A673 (cell line): ENCODE measurements around the gene ALX4. TPM values are rescaled to one million over a fixed set of nuclear protein-coding genes. Genes with fewer than 3 reads are reported as not detected.

Source experiments
- BruUV-seq: library from RNA; stranded (reverse); fragments of 400-500 nt; replicated peaks from 2 replicates; lab custom pipeline; 2021; lab: Mats Ljungman, UMichigan
- CTCF ChIA-PET: fragments of 300-600 bp; sonication (Branson Sonifier 250); formaldehyde crosslinking; loops from one replicate; lab custom pipeline; 2022; ENCODE audit warnings: antibody characterized with exemption; lab: Charles Lee
- POLR2A ChIA-PET: fragments of 300-600 bp; sonication (Branson Sonifier 250); formaldehyde crosslinking; loops from one replicate; lab custom pipeline; 2022; ENCODE audit warnings: antibody characterized with exemption; ENCODE audit not compliant: low non-redundant PET; lab: Charles Lee
- DNase-seq: peaks from one replicate; pipeline ENCODE4 v3.0.0-alpha.2; 2015; ENCODE audit warnings: low spot score
- H3K27ac ChIP-seq: fragments of 200-600 bp; sonication (generic); 2 replicates; pipeline ENCODE4 v1.5.1; 2016; ENCODE audit warnings: mixed run types, low read depth, mild to moderate bottlenecking, mixed read lengths, antibody characterized with exemption, low read length; ENCODE audit not compliant: poor library complexity, severe bottlenecking
- H3K27me3 ChIP-seq: fragments of 200-600 bp; sonication (generic); replicated peaks from 2 replicates; pipeline ENCODE4 v1.6.1; 2017; ENCODE audit warnings: mixed run types, low read depth, mild to moderate bottlenecking, mixed read lengths, antibody characterized with exemption, low read length; ENCODE audit not compliant: insufficient read depth, poor library complexity
- H3K36me3 ChIP-seq: fragments of 200-600 bp; sonication (generic); 2 replicates; pipeline ENCODE4 v1.6.1; 2016; ENCODE audit warnings: mixed run types, mild to moderate bottlenecking, mixed read lengths, antibody characterized with exemption, low read length; ENCODE audit not compliant: insufficient read depth, poor library complexity, severe bottlenecking
- H3K4me1 ChIP-seq: fragments of 200-600 bp; sonication (generic); 2 replicates; pipeline ENCODE4 v1.6.1; 2017; ENCODE audit warnings: mixed run types, mild to moderate bottlenecking, mixed read lengths, antibody characterized with exemption, low read length; ENCODE audit not compliant: insufficient read depth, poor library complexity, severe bottlenecking
- H3K4me3 ChIP-seq: fragments of 200-600 bp; sonication (generic); 2 replicates; pipeline ENCODE4 v1.5.1; 2016; ENCODE audit warnings: low read depth, mixed run types, mild to moderate bottlenecking, mixed read lengths, low read length; ENCODE audit not compliant: poor library complexity, severe bottlenecking
- H3K9me3 ChIP-seq: fragments of 200-600 bp; sonication (generic); 2 replicates; pipeline ENCODE4 v1.6.1; 2016; ENCODE audit warnings: mixed run types, low read depth, mild to moderate bottlenecking, mixed read lengths, antibody characterized with exemption, low read length; ENCODE audit not compliant: poor library complexity, severe bottlenecking
- EZH2 ChIP-seq: fragments of 200-600 bp; sonication (generic); IDR thresholded peaks from 2 replicates; pipeline ENCODE4 v1.6.1; 2017; ENCODE audit warnings: borderline replicate concordance, low read depth, mild to moderate bottlenecking, mixed read lengths, antibody characterized with exemption, low read length; ENCODE audit not compliant: poor library complexity, severe bottlenecking
- intact Hi-C: fragments of 100-400 bp; cut with micrococcal nuclease; formaldehyde crosslinking; loops from one replicate; pipeline ENCODE4 v1.10.0; 2022; ENCODE audit not compliant: unreplicated experiment
- total RNA-seq: library from RNA; stranded (reverse); gene quantifications from 2 replicates; pipeline ENCODE4 v1.2.3, GENCODE V29; 2021
- TF ChIP-seq, protein P1 (sequence below): fragments of 300-800, 200-600 bp; sonication (generic); conservative IDR thresholded peaks from 2 replicates; pipeline ENCODE4 v1.5.1; 2017; ENCODE audit warnings: low read depth, mild to moderate bottlenecking, antibody characterized with exemption, low read length, moderate library complexity, mixed read lengths

Gene ALX4
- total RNA-seq, 1 experiment from 2014 or later: 135 TPM

DNA sequence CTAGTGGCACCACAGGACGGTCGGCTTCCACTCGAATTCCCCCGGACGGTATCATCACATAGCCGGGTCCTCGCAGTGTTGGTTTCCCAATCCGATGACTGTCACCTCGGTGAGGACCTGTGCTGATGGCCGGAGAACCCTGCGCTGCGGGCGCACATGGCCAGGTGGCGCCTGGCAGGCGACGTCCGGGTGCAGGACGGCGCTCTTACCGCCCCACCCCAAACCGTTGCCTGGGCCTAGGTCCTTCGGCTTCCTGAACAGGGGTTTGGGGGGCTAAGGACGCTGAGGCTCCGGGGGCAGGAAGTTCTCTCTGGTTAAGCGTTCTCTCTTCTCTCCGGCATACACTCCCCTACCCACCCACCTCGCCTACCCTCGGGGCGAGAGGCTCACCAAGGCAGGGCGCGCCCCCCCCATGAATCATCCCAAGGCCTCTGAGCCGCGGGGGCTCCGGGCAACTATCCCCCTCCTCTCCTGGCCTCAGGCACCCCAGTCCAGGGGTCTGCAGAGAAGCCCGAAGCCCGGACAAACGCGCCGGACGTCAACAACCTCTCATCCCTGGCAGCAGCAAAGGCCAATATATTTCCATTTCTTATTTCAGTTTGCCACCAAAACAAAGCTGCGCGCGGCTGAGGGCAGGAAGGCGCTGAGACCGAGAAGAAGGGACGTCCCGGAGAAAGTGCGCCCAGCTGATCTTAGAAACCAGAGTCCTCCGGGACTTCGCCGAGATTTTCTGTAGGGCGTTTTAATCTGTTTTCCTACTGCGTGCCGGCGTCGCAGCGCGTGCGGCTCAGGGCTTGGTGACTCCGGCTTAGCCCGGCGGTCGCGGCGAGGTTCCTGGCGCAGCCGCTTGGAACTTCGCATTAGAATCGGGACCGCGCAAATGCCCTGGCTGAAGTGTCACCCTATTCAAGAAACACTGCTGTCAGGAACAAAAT lies 5.6 kb downstream of the ALX4 start:
- no TSS peak for BruUV-seq
- no peaks in the 10 kb centered on the region for H3K27me3 ChIP-seq
- peak overlapping the region; percentile 92 for H3K27ac ChIP-seq
- peaks cover 47% of the 10 kb centered on the region for H3K4me1 ChIP-seq
- peak overlapping the region; percentile 78 for H3K4me3 ChIP-seq
- no peaks in the 10 kb centered on the region for H3K9me3 ChIP-seq
- POLR2A ChIA-PET: no interaction called here
- TF ChIP-seq EZH2: no peak
- intact Hi-C loops: loop anchor here (5.0 kb wide), 1 partner anchor 112 kb away; no protein-coding TSS in a partner anchor
- CTCF ChIA-PET: no interaction called here
- peaks cover 61% of the 10 kb centered on the region for H3K36me3 ChIP-seq
- DNase-seq: peak; percentile 81

DNA sequence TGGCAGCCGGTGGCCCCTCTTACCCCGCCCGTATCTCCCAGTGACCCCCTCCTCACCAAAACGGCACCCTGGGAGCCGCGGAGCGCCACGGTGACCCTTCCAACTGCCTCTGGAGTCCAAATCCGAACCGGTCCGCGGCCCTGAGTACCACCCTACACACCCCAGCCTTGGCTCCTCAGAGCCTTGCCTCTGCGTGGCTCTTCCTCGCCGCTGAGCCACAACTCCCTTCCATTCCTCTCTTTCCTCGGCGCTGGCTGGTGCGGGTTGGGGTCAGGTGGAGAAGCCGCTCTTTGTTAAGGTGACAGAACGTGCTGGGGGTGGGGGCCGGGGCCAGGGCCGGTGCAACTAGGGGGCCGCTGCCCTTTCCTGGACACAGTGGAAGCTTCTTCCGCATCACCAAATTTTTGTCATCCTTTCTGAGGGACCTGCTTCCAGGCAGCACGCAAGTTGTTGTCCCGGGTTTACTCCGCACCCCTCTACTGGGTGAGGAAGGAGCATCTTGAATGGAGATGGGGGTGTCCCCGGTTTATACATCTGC lies 6.5 kb downstream of the ALX4 start:
- Histone ChIP-seq H3K4me1 (peaks cover 47% of the 10 kb centered on the region), H3K4me3 (no peak overlapping the region), H3K9me3 (no peaks in the 10 kb centered on the region), H3K36me3 (peaks cover 61% of the 10 kb centered on the region), H3K27me3 (no peaks in the 10 kb centered on the region), H3K27ac (peak overlapping the region; percentile 92)
- ChIA-PET CTCF (no interaction called here), POLR2A (no interaction called here)
- BruUV-seq: no TSS peak
- intact Hi-C loops: no loop called here
- TF ChIP-seq EZH2: no peak
- TF ChIP-seq, protein P1, sequence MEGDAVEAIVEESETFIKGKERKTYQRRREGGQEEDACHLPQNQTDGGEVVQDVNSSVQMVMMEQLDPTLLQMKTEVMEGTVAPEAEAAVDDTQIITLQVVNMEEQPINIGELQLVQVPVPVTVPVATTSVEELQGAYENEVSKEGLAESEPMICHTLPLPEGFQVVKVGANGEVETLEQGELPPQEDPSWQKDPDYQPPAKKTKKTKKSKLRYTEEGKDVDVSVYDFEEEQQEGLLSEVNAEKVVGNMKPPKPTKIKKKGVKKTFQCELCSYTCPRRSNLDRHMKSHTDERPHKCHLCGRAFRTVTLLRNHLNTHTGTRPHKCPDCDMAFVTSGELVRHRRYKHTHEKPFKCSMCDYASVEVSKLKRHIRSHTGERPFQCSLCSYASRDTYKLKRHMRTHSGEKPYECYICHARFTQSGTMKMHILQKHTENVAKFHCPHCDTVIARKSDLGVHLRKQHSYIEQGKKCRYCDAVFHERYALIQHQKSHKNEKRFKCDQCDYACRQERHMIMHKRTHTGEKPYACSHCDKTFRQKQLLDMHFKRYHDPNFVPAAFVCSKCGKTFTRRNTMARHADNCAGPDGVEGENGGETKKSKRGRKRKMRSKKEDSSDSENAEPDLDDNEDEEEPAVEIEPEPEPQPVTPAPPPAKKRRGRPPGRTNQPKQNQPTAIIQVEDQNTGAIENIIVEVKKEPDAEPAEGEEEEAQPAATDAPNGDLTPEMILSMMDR: no peak
- no peak for DNase-seq

DNA sequence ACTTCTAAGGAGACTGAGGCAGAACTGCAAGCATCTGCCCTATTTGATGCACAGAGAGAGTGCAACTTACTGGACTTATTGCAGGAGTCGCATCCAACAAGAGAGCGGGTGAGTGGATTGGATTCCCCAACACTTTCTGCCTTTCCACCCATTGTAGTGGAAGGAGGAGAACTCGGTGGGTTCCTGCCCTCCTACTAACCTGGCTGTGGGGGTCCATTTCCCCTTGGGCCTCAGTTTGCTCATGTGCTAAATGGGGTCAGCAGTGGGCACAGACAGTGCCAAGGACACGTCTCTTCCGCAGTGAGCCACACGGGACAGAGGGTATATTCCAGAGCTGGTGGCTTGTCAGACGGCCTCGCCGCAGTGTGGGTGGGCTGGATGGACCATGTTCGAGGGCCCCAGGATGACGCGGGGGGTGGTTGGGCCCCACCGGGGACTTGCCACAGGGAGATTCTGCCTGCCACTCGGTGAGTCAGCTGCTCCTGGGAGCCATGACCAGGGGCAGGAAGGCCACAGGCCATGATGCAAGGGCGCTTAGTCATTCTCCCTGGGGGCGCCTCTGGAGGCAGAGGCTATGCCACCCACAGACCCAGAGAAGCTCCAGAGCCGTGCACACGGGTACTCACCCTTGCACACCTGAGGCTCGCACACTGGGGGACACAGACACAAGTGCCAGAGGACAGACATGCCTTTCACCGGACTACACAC lies 8.2 kb downstream of the ALX4 start:
- peaks cover 58% of the 10 kb centered on the region for H3K36me3 ChIP-seq
- ChIA-PET POLR2A (no interaction called here), CTCF (no interaction called here)
- H3K27ac ChIP-seq: peak overlapping the region; percentile 92
- peaks cover 43% of the 10 kb centered on the region for H3K4me1 ChIP-seq
- H3K9me3 ChIP-seq: no peaks in the 10 kb centered on the region
- no TSS peak for BruUV-seq
- DNase-seq: no peak
- no peak overlapping the region for H3K4me3 ChIP-seq
- H3K27me3 ChIP-seq: no peaks in the 10 kb centered on the region
- TF ChIP-seq, protein P1: no peak
- no peak for TF ChIP-seq EZH2
- intact Hi-C loops: no loop called here
